Caco-2 (cell line): ENCODE measurements around the gene AZU1. TPM values are rescaled to one million over a fixed set of nuclear protein-coding genes. Genes with fewer than 3 reads are reported as not detected.

ENCODE experiments used
- BruUV-seq: library from RNA; stranded (reverse); fragments of 400-500 nt; replicated peaks from 2 replicates; lab custom pipeline; 2021; lab: Mats Ljungman, UMichigan
- CTCF ChIA-PET: fragments of 300-600 bp; sonication (Branson Sonifier 250); formaldehyde crosslinking; loops from one replicate; lab custom pipeline; 2022; ENCODE audit warnings: antibody characterized with exemption; lab: Charles Lee
- POLR2A ChIA-PET: fragments of 300-600 bp; sonication (Branson Sonifier 250); formaldehyde crosslinking; loops from one replicate; lab custom pipeline; 2022; ENCODE audit warnings: antibody characterized with exemption; lab: Charles Lee
- DNase-seq, 2 experiments: peaks; one replicate each; pipeline versions ENCODE4 v3.0.0 to v3.0.0-alpha.2; 2020 to 2022
- H3K27me3 ChIP-seq: replicated peaks from 2 replicates; pipeline ENCODE4 v1.6.0; 2011; ENCODE audit warnings: low read length; ENCODE audit not compliant: control insufficient read depth, insufficient read depth
- H3K36me3 ChIP-seq: 2 replicates; pipeline ENCODE4 v1.5.1; 2011; ENCODE audit warnings: low read length; ENCODE audit not compliant: control insufficient read depth, insufficient read depth
- H3K4me1 ChIP-seq: fragments of 250-450 bp; sonication (Bioruptor Pico); 2 replicates; pipeline ENCODE4 v1.5.1; 2020; ENCODE audit warnings: mild to moderate bottlenecking
- H3K4me3 ChIP-seq: 2 replicates; pipeline ENCODE4 v1.5.1; 2011; ENCODE audit warnings: low read depth, mild to moderate bottlenecking, control low read depth, low read length
- H3K9me3 ChIP-seq: fragments of 250-450 bp; sonication (Bioruptor Pico); 2 replicates; pipeline ENCODE4 v1.5.1; 2020; ENCODE audit warnings: mild to moderate bottlenecking, moderate library complexity
- H3K27ac Mint-ChIP-seq: one replicate; pipeline ENCODE4 v1.8.0; 2022; ENCODE audit warnings: mixed read lengths; ENCODE audit not compliant: unreplicated experiment
- H3K27me3 Mint-ChIP-seq: one replicate; pipeline ENCODE4 v1.8.0; 2022; ENCODE audit warnings: mixed read lengths; ENCODE audit not compliant: insufficient read depth, unreplicated experiment
- H3K36me3 Mint-ChIP-seq: one replicate; pipeline ENCODE4 v1.8.0; 2022; ENCODE audit warnings: mild to moderate bottlenecking, mixed read lengths; ENCODE audit not compliant: insufficient read depth, unreplicated experiment
- H3K4me1 Mint-ChIP-seq: one replicate; pipeline ENCODE4 v1.8.0; 2022; ENCODE audit warnings: low read depth, mixed read lengths; ENCODE audit not compliant: unreplicated experiment
- H3K4me3 Mint-ChIP-seq: one replicate; pipeline ENCODE4 v1.8.0; 2022; ENCODE audit warnings: mild to moderate bottlenecking, moderate library complexity, mixed read lengths; ENCODE audit not compliant: unreplicated experiment
- H3K9me3 Mint-ChIP-seq: one replicate; pipeline ENCODE4 v1.8.0; 2022; ENCODE audit warnings: mixed read lengths; ENCODE audit not compliant: unreplicated experiment
- intact Hi-C: fragments of 100-400 bp; cut with micrococcal nuclease; formaldehyde crosslinking; loops from one replicate; pipeline ENCODE4 v1.10.0; 2022; ENCODE audit not compliant: unreplicated experiment
- total RNA-seq: library from RNA; stranded (reverse); gene quantifications from 2 replicates; pipeline ENCODE4 v1.2.3, GENCODE V29; 2022
- TF ChIP-seq, protein P1 (sequence below), 2 experiments: fragments of 200-600 bp in 1 of 2; IDR thresholded peaks; 1 replicate in 1 of 2; 2 replicates in 1 of 2; pipeline versions ENCODE4 v1.5.1 to v1.8.0; 2011 to 2022; ENCODE audit warnings: antibody characterized with exemption in 1 of 2, control low read depth in 1 of 2, inconsistent platforms in 1 of 2, low read depth in 1 of 2, low read length in 1 of 2, mild to moderate bottlenecking in 1 of 2, moderate library complexity in 1 of 2; ENCODE audit not compliant: insufficient read depth in 1 of 2, severe bottlenecking in 1 of 2, unreplicated experiment in 1 of 2

The AZU1 gene
- total RNA-seq, 1 experiment from 2014 or later = not detected

GRCh38 chr19:855142-855541 lies 27.5 kb downstream of the AZU1 start:
- Mint-ChIP-seq H3K36me3 (peaks cover 7% of the 10 kb centered on the region), H3K9me3 (no peaks in the 10 kb centered on the region), H3K27me3 (no peaks in the 10 kb centered on the region), H3K4me3 (no peak overlapping the region), H3K27ac (no peak overlapping the region), H3K4me1 (no peaks in the 10 kb centered on the region)
- no peak for DNase-seq
- H3K27me3 ChIP-seq = no peaks in the 10 kb centered on the region
- H3K4me3 ChIP-seq = no peak overlapping the region
- H3K9me3 ChIP-seq = no peaks in the 10 kb centered on the region
- 0 out of 2 replicates have a peak, but pooled peaks cover 4% of the 10 kb centered on the region for H3K4me1 ChIP-seq
- intact Hi-C loops = no loop called here
- ChIA-PET CTCF (no interaction called here), POLR2A (no interaction called here)
- no TSS peak for BruUV-seq
- no peaks in the 10 kb centered on the region for H3K36me3 ChIP-seq
- TF ChIP-seq, protein P1, sequence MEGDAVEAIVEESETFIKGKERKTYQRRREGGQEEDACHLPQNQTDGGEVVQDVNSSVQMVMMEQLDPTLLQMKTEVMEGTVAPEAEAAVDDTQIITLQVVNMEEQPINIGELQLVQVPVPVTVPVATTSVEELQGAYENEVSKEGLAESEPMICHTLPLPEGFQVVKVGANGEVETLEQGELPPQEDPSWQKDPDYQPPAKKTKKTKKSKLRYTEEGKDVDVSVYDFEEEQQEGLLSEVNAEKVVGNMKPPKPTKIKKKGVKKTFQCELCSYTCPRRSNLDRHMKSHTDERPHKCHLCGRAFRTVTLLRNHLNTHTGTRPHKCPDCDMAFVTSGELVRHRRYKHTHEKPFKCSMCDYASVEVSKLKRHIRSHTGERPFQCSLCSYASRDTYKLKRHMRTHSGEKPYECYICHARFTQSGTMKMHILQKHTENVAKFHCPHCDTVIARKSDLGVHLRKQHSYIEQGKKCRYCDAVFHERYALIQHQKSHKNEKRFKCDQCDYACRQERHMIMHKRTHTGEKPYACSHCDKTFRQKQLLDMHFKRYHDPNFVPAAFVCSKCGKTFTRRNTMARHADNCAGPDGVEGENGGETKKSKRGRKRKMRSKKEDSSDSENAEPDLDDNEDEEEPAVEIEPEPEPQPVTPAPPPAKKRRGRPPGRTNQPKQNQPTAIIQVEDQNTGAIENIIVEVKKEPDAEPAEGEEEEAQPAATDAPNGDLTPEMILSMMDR (IDR thresholded peaks at IDR 0.05; ENCODE audit: insufficient read depth in 1 of 2, low read depth in 1 of 2, low read length in 1 of 2, severe bottlenecking in 1 of 2, unreplicated experiment in 1 of 2) = no peak

DNA sequence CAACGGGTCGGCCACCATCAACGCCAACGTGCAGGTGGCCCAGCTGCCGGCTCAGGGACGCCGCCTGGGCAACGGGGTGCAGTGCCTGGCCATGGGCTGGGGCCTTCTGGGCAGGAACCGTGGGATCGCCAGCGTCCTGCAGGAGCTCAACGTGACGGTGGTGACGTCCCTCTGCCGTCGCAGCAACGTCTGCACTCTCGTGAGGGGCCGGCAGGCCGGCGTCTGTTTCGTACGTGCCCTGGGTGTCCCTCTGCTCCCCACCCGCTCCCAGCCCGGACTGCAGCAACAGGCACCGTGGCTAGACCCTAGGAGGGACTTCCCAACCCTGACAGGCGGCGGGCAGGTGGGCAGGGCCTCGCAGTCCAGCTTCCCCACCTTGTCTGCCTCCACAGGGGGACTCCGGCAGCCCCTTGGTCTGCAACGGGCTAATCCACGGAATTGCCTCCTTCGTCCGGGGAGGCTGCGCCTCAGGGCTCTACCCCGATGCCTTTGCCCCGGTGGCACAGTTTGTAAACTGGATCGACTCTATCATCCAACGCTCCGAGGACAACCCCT lies 28.0 kb downstream of the AZU1 start:
- TF ChIP-seq, protein P1 (IDR thresholded peaks at IDR 0.05; ENCODE audit: insufficient read depth in 1 of 2, low read depth in 1 of 2, low read length in 1 of 2, severe bottlenecking in 1 of 2, unreplicated experiment in 1 of 2) = no peak
- ChIA-PET CTCF (no interaction called here), POLR2A (no interaction called here)
- no peaks in the 10 kb centered on the region for H3K27me3 ChIP-seq
- Mint-ChIP-seq H3K27me3 (no peaks in the 10 kb centered on the region), H3K9me3 (no peaks in the 10 kb centered on the region), H3K4me1 (no peaks in the 10 kb centered on the region), H3K27ac (no peak overlapping the region), H3K36me3 (peaks cover 12% of the 10 kb centered on the region), H3K4me3 (no peak overlapping the region)
- H3K9me3 ChIP-seq = no peaks in the 10 kb centered on the region
- DNase-seq = no peak
- H3K4me1 ChIP-seq = 0 out of 2 replicates have a peak, but pooled peaks cover 4% of the 10 kb centered on the region
- no peak overlapping the region for H3K4me3 ChIP-seq
- BruUV-seq = no TSS peak
- no peaks in the 10 kb centered on the region for H3K36me3 ChIP-seq
- intact Hi-C loops = loop anchor here (2.0 kb wide), 1 partner anchor 145 kb away; the partner anchor contains the start of gene GRIN3B

GRCh38 chr19:858284-858683 lies 30.6 kb downstream of the AZU1 start:
- TF ChIP-seq, protein P1 (IDR thresholded peaks at IDR 0.05; ENCODE audit: insufficient read depth in 1 of 2, low read depth in 1 of 2, low read length in 1 of 2, severe bottlenecking in 1 of 2, unreplicated experiment in 1 of 2) = no peak
- Mint-ChIP-seq H3K4me1 (no peaks in the 10 kb centered on the region), H3K27ac (no peak overlapping the region), H3K27me3 (no peaks in the 10 kb centered on the region), H3K4me3 (no peak overlapping the region), H3K9me3 (no peaks in the 10 kb centered on the region), H3K36me3 (peaks cover 29% of the 10 kb centered on the region)
- Histone ChIP-seq H3K4me3 (no peak overlapping the region), H3K9me3 (no peaks in the 10 kb centered on the region), H3K27me3 (no peaks in the 10 kb centered on the region), H3K36me3 (no peaks in the 10 kb centered on the region), H3K4me1 (0 out of 2 replicates have a peak, but pooled peaks cover 4% of the 10 kb centered on the region)
- no TSS peak for BruUV-seq
- ChIA-PET POLR2A (no interaction called here), CTCF (interaction anchor here (0.5 to 0.7 kb wide), 2 partner anchors 10 to 125 kb away, joined by 3 to 4 read pairs; no protein-coding TSS in a partner anchor)
- intact Hi-C loops = no loop called here
- DNase-seq = no peak
